Measurements from ENCODE around the gene MCF2. TPM values are rescaled to one million over a fixed set of nuclear protein-coding genes. Genes with fewer than 3 reads are reported as not detected.

MCF2 gene
- total and polyA plus RNA-seq, 2 of the 8 experiments (the other 6 are each of a cell fraction or from before 2014, with no cell fraction given): 0.30 to 0.71 TPM

DNA sequence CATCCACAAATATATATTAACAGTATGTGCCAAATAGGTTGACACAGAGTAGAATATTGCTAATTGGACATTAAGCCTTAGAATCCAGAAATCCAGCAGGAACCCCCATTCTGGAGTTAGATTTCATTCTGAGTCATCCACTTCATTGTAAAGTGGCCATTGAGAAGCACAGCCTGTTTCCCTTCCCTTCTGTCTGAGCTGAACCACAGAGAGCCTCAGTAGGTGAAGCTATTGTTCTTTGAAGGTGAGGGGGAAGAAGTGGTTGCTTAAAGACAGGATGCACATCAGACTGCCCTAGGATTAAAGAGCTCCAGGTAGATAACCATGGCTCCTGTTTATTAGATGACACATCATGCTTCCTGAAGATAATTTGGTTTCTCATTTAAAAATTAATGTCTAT, 30.6 kb upstream of the MCF2 start:
- ChIA-PET CTCF (ENCODE audit: partially characterized antibody) (interaction anchor here (1.7 kb wide), 1 partner anchor 13 kb away, joined by 6 read pairs; no protein-coding TSS in a partner anchor), POLR2A (ENCODE audit: partially characterized antibody) (no interaction called here)
- H3K56ac ChIP-seq (replicated peaks; ENCODE audit: insufficient read length, low read depth, low read length): no peak overlapping the region
- H3K23me2 ChIP-seq (ENCODE audit: low read depth, low read length): no peaks in the 10 kb centered on the region
- H4K20me1 ChIP-seq (replicated peaks in 1 of 2; ENCODE audit: control insufficient read depth in 1 of 2, insufficient read depth in 2 of 2, low read length in 2 of 2): no peaks in the 10 kb centered on the region
- H3K27me3 ChIP-seq (replicated peaks in 1 of 4; ENCODE audit: control insufficient read depth in 3 of 4, extremely low read depth in 1 of 4, insufficient read depth in 3 of 4, low read length in 3 of 4): no peaks in the 10 kb centered on the region
- FAIRE-seq: peak; percentile 42
- H3K36me3 ChIP-seq (ENCODE audit: control insufficient read depth in 2 of 4, insufficient read depth in 4 of 4, low read length in 3 of 4): peaks cover 0 to 3% (median 1%) of the 10 kb centered on the region in 4 experiments; a peak in 2 of 8 replicates
- no peak overlapping the region for H4K8ac ChIP-seq (ENCODE audit: extremely low read depth, insufficient read depth, low read length)
- no peak overlapping the region for H3K18ac ChIP-seq (ENCODE audit: extremely low read depth, low read length)
- H3K14ac ChIP-seq (ENCODE audit: insufficient read length): no peak overlapping the region
- H4K91ac ChIP-seq (replicated peaks; ENCODE audit: insufficient read length, low read length): no peak overlapping the region
- no peaks in the 10 kb centered on the region for H3K4me1 ChIP-seq (replicated peaks in 1 of 4; ENCODE audit: control insufficient read depth in 3 of 4, insufficient read depth in 4 of 4, low read length in 3 of 4)
- no peak overlapping the region for H2AFZ ChIP-seq (ENCODE audit: low read length)
- no peak overlapping the region for H3K23ac ChIP-seq (ENCODE audit: insufficient read length)
- H2AK5ac ChIP-seq (ENCODE audit: low read depth, low read length): no peak overlapping the region
- no peak for DNase-seq (ENCODE audit: low read depth in 1 of 2, low spot score in 2 of 2)
- no peak overlapping the region for H3K4ac ChIP-seq (replicated peaks; ENCODE audit: insufficient read length, low read depth, low read length)
- no peak overlapping the region for H3K27ac ChIP-seq (ENCODE audit: low read depth, low read length)
- H2BK20ac ChIP-seq (ENCODE audit: low read length): no peak overlapping the region
- H2BK120ac ChIP-seq (replicated peaks; ENCODE audit: low read depth, low read length): no peak overlapping the region
- H3K79me1 ChIP-seq (ENCODE audit: low read depth, low read length): no peaks in the 10 kb centered on the region
- no peak overlapping the region for H4K5ac ChIP-seq (ENCODE audit: insufficient read length, low read depth, low read length)
- H2BK5ac ChIP-seq (ENCODE audit: low read depth, low read length): no peak overlapping the region
- no peak overlapping the region for H3K4me3 ChIP-seq (ENCODE audit: extremely low read depth in 1 of 4, insufficient read depth in 2 of 4, low read depth in 3 of 4, low read length in 4 of 4)
- no peak overlapping the region for H2BK12ac ChIP-seq (ENCODE audit: low read depth, low read length)
- H3K9ac ChIP-seq (replicated peaks in 1 of 4; ENCODE audit: extremely low read depth in 1 of 4, low read depth in 3 of 4, low read length in 3 of 4): no peak overlapping the region
- H2BK15ac ChIP-seq (ENCODE audit: low read length): no peak overlapping the region
- no peak overlapping the region for H3K4me2 ChIP-seq (ENCODE audit: insufficient read depth in 1 of 2, low read depth in 2 of 2, low read length in 2 of 2)
- H3K9me3 ChIP-seq (ENCODE audit: insufficient read depth in 2 of 2, low read depth in 1 of 2, low read length in 1 of 2): no peaks in the 10 kb centered on the region
- no peaks in the 10 kb centered on the region for H3K79me2 ChIP-seq (ENCODE audit: control insufficient read depth in 1 of 2, insufficient read depth in 2 of 2, low read length in 2 of 2)
- TF ChIP-seq BACH1 (IDR thresholded peaks at IDR 0.05; ENCODE audit: low read length) (no peak), TBP (IDR thresholded peaks at IDR 0.05; ENCODE audit: low read depth, low read length) (no peak), JUN (IDR thresholded peaks at IDR 0.05; ENCODE audit: low read depth, low read length) (no peak), EP300 (IDR thresholded peaks at IDR 0.05; ENCODE audit: borderline replicate concordance in 1 of 2, low read depth in 2 of 2, low read length in 2 of 2) (no peak)
